Activated CD4-positive, alpha-beta T cell treated with anti-CD3 and anti-CD28 coated beads, Interleukin-2, Interleukin-6, amounts not matched to agents 100 ng/mL and 50 ng/mL, durations not matched to agents 16 hours and 8 hours (primary cell): ENCODE data around the gene BORCS6.

Experiments used
- DNase-seq: peaks from one replicate; pipeline ENCODE4 v3.0.0-alpha.2; 2020

The BORCS6 gene

DNA sequence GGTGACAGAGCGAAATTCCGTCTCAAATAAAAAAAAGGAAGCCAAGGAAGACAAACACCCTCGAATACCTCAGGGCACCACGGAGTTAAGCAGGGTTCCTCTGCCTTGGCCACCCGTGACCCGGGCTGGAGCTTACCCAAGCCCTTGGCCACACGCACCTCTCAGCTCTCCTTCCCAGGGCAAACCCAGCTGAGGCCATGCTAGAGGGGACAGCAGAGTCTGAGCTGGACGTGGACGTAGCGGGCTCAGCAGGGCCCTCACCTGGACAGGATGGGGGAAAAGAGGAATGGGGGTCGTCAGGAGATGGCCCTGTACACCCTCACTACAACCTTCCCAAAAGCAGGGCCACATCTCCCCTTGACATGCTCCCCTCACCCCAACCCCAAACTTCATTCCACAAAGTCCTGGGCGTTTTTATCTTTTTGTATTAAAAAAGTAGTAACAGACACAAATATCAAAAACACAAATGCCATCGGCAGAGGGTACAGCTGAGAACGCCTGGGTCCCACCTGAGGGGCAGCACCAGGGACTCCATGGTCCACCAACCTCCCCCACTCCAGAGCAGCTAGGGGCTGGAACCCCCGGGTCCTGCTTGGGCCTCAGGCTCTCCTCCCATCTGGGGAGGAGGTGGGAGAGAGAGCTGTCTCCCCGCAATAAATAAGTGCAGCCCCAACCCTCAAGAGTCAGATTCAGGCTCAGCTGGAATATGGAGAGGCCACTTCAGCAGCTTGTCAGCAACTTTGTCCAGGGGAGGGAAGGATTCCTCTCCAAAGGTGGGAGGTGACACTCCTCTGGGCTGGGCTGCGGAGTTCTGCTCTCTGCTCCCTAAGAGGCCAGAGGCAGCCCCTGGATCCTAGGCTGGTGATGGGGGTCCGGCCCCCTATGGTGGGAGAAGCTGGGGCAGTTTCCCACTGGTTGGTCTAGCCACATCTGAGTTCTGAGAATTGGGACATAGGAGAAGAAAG, 49.6 kb downstream of the BORCS6 start:
- no peak for DNase-seq

GRCh38 chr17:8138672-8139371, 51.2 kb downstream of the BORCS6 start:
- peak; percentile 99 for DNase-seq

- no peak for DNase-seq
Observed at GRCh38 chr17:8138374-8138671, 51.7 kb downstream of the BORCS6 start.
